ENCODE measurements around the gene TMEM30A.

TMEM30A gene

GRCh38 chr6:75230484-75231325, 53.9 kb downstream of the TMEM30A start:
- Histone ChIP-seq H3K9ac (ENCODE audit: low read depth, low read length) (no peak overlapping the region), H3K4me1 (ENCODE audit: insufficient read depth, low read length) (peaks cover 9% of the 10 kb centered on the region; the same call in 1 of the 2 replicates), H3K9me3 (ENCODE audit: control insufficient read depth, insufficient read depth, low read length) (no peaks in the 10 kb centered on the region), H3K36me3 (ENCODE audit: insufficient read depth, low read length) (no peaks in the 10 kb centered on the region; the same call in 1 of the 2 replicates)

- Histone ChIP-seq H3K4me1 (ENCODE audit: insufficient read depth, low read length) (peaks cover 14% of the 10 kb centered on the region), H3K9me3 (ENCODE audit: control insufficient read depth, insufficient read depth, low read length) (no peaks in the 10 kb centered on the region), H3K36me3 (ENCODE audit: insufficient read depth, low read length) (no peaks in the 10 kb centered on the region), H3K9ac (ENCODE audit: low read depth, low read length) (no peak overlapping the region)
These were observed 60.2 kb downstream of the TMEM30A start for GRCh38 chr6:75224303-75224926.

GRCh38 chr6:75223428-75223827, 61.2 kb downstream of the TMEM30A start:
- no peaks in the 10 kb centered on the region for H3K36me3 ChIP-seq (ENCODE audit: insufficient read depth, low read length)
- no peaks in the 10 kb centered on the region for H3K9me3 ChIP-seq (ENCODE audit: control insufficient read depth, insufficient read depth, low read length)
- no peak overlapping the region for H3K9ac ChIP-seq (ENCODE audit: low read depth, low read length)
- peaks cover 14% of the 10 kb centered on the region for H3K4me1 ChIP-seq (ENCODE audit: insufficient read depth, low read length)

GRCh38 chr6:75222261-75222660, 62.3 kb downstream of the TMEM30A start:
- H3K9me3 ChIP-seq (ENCODE audit: control insufficient read depth, insufficient read depth, low read length): no peaks in the 10 kb centered on the region
- peaks cover 14% of the 10 kb centered on the region for H3K4me1 ChIP-seq (ENCODE audit: insufficient read depth, low read length)
- H3K9ac ChIP-seq (ENCODE audit: low read depth, low read length): no peak overlapping the region
- H3K36me3 ChIP-seq (ENCODE audit: insufficient read depth, low read length): no peaks in the 10 kb centered on the region

DNA sequence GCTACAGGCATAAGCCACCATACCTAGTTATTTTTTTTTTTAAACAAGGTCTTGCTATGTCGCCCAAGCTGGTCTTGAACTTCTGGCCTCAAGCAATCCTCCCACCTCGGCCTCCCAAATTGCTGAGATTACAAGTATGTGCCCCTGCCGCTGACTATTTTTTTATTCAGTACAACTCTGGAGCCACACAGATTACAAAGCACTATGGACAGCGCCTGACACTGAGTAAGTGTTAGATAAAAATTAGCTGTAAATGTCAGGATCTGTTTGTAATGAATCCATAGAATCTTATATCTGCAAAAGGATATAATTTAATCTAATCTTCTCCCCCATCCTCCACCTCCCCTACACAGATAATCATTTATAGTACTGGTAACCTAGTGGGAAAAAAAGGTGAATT, 63.5 kb downstream of the TMEM30A start:
- no peaks in the 10 kb centered on the region for H3K9me3 ChIP-seq (ENCODE audit: control insufficient read depth, insufficient read depth, low read length)
- H3K9ac ChIP-seq (ENCODE audit: low read depth, low read length): no peak overlapping the region
- no peaks in the 10 kb centered on the region for H3K36me3 ChIP-seq (ENCODE audit: insufficient read depth, low read length)
- H3K4me1 ChIP-seq (ENCODE audit: insufficient read depth, low read length): peaks cover 11% of the 10 kb centered on the region

DNA sequence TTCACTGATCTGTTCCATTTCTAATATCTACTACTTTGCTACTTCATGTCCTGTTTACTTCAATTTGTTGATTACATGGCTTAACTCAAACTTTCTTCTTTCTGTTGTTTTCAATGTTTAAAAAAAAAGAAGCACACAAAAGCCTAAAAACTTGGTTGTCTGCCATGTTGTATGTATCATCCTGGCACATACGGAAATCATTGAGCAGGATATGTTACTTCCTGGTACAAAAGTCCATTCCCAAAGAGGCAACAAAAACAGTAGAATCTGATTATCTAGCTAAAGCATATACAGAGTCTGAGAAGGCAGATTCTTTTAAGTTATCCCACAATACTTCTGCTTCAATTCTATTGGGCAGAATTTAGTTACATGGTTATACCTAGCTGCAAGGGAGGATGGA, 64.2 kb downstream of the TMEM30A start:
- Histone ChIP-seq H3K36me3 (ENCODE audit: insufficient read depth, low read length) (no peaks in the 10 kb centered on the region), H3K9ac (ENCODE audit: low read depth, low read length) (no peak overlapping the region), H3K4me1 (ENCODE audit: insufficient read depth, low read length) (peaks cover 11% of the 10 kb centered on the region), H3K9me3 (ENCODE audit: control insufficient read depth, insufficient read depth, low read length) (no peaks in the 10 kb centered on the region)

- H3K36me3 ChIP-seq (ENCODE audit: insufficient read depth, low read length): no peaks in the 10 kb centered on the region
- H3K4me1 ChIP-seq (ENCODE audit: insufficient read depth, low read length): peaks cover 10% of the 10 kb centered on the region
- H3K9ac ChIP-seq (ENCODE audit: low read depth, low read length): no peak overlapping the region
- H3K9me3 ChIP-seq (ENCODE audit: control insufficient read depth, insufficient read depth, low read length): no peaks in the 10 kb centered on the region
These were observed 65.3 kb downstream of the TMEM30A start for GRCh38 chr6:75219263-75219662.

- Histone ChIP-seq H3K9ac (ENCODE audit: low read depth, low read length) (no peak overlapping the region), H3K36me3 (ENCODE audit: insufficient read depth, low read length) (no peaks in the 10 kb centered on the region), H3K4me1 (ENCODE audit: insufficient read depth, low read length) (no peaks in the 10 kb centered on the region), H3K9me3 (ENCODE audit: control insufficient read depth, insufficient read depth, low read length) (no peaks in the 10 kb centered on the region)
These were observed 67.4 kb downstream of the TMEM30A start for GRCh38 chr6:75217193-75217592.

GRCh38 chr6:75215291-75215690, 69.3 kb downstream of the TMEM30A start:
- no peaks in the 10 kb centered on the region for H3K36me3 ChIP-seq (ENCODE audit: insufficient read depth, low read length)
- H3K9me3 ChIP-seq (ENCODE audit: control insufficient read depth, insufficient read depth, low read length): no peaks in the 10 kb centered on the region
- H3K9ac ChIP-seq (ENCODE audit: low read depth, low read length): no peak overlapping the region
- H3K4me1 ChIP-seq (ENCODE audit: insufficient read depth, low read length): peaks cover 5% of the 10 kb centered on the region; the same call in 1 of the 2 replicates

- no peak overlapping the region for H3K9ac ChIP-seq (ENCODE audit: low read depth, low read length)
- peaks cover 5% of the 10 kb centered on the region; the same call in 1 of the 2 replicates for H3K4me1 ChIP-seq (ENCODE audit: insufficient read depth, low read length)
- H3K9me3 ChIP-seq (ENCODE audit: control insufficient read depth, insufficient read depth, low read length): no peaks in the 10 kb centered on the region
- H3K36me3 ChIP-seq (ENCODE audit: insufficient read depth, low read length): no peaks in the 10 kb centered on the region
These were observed 70.9 kb downstream of the TMEM30A start for GRCh38 chr6:75213732-75214131.

- H3K9me3 ChIP-seq (ENCODE audit: control insufficient read depth, insufficient read depth, low read length): no peaks in the 10 kb centered on the region
- H3K36me3 ChIP-seq (ENCODE audit: insufficient read depth, low read length): no peaks in the 10 kb centered on the region
- peaks cover 5% of the 10 kb centered on the region; the same call in 1 of the 2 replicates for H3K4me1 ChIP-seq (ENCODE audit: insufficient read depth, low read length)
- no peak overlapping the region for H3K9ac ChIP-seq (ENCODE audit: low read depth, low read length)
These were observed 71.5 kb downstream of the TMEM30A start for GRCh38 chr6:75213112-75213511.

- H3K9ac ChIP-seq (ENCODE audit: low read depth, low read length): no peak overlapping the region
- no peaks in the 10 kb centered on the region for H3K9me3 ChIP-seq (ENCODE audit: control insufficient read depth, insufficient read depth, low read length)
- H3K36me3 ChIP-seq (ENCODE audit: insufficient read depth, low read length): no peaks in the 10 kb centered on the region
- H3K4me1 ChIP-seq (ENCODE audit: insufficient read depth, low read length): peaks cover 5% of the 10 kb centered on the region; the same call in 1 of the 2 replicates
These were observed 72.5 kb downstream of the TMEM30A start for GRCh38 chr6:75211920-75212590.

DNA sequence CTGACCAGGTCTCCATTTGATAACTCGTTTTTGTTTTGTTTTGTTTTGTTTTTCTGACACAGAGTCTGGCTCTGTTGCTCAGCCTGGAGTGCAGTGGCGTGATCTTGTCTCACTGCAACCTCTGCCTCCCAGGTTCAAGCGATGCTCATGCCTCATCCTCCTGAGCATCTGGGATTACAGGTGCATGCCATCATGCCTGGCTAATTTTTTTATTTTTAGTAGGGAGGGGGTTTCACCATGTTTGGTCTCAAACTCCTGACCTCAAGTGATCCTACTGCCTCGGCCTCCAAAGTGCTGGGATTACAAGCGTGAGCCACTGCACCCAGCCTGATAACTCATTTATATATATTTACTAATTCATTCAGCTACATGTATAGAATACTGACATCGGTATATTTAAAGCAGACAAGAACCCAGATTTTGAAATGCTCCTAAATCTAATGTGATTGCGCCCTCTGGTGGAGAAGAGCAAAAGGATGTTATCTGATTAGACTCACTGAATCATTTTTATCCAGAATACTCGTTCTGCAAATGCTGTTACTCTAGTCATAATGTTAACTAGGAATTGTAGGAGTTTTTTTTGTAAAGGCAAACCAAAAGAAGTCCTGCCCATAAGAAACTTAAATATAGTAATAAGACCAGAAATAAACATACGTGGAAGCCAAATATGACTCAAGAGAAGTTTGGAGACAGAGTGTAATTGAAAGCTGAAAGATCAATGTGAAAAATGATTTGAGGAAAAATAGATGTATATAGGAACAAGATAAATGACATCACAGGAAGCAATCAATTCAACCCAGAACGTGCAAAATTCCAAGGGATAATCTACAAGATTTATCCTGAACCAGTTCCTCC, 73.5 kb downstream of the TMEM30A start:
- Histone ChIP-seq H3K9ac (ENCODE audit: low read depth, low read length) (no peak overlapping the region), H3K36me3 (ENCODE audit: insufficient read depth, low read length) (no peaks in the 10 kb centered on the region), H3K9me3 (ENCODE audit: control insufficient read depth, insufficient read depth, low read length) (no peaks in the 10 kb centered on the region), H3K4me1 (ENCODE audit: insufficient read depth, low read length) (peaks cover 5% of the 10 kb centered on the region; the same call in 1 of the 2 replicates)

- H3K36me3 ChIP-seq (ENCODE audit: insufficient read depth, low read length): no peaks in the 10 kb centered on the region
These were observed 75.3 kb downstream of the TMEM30A start for GRCh38 chr6:75209184-75209723.

More at GRCh38 chr6:75209184-75209723, 75.3 kb downstream of the TMEM30A start:
- Histone ChIP-seq H3K9me3 (ENCODE audit: control insufficient read depth, insufficient read depth, low read length) (no peaks in the 10 kb centered on the region), H3K4me1 (ENCODE audit: insufficient read depth, low read length) (peaks cover 5% of the 10 kb centered on the region; the same call in 1 of the 2 replicates), H3K9ac (ENCODE audit: low read depth, low read length) (no peak overlapping the region)

Data from ES-I3 (cell line).